ENCODE results near the gene MYO9A.
A peak's percentile ranks its signal among the peaks of the same experiment; 100 is the strongest.

Gene MYO9A

DNA sequence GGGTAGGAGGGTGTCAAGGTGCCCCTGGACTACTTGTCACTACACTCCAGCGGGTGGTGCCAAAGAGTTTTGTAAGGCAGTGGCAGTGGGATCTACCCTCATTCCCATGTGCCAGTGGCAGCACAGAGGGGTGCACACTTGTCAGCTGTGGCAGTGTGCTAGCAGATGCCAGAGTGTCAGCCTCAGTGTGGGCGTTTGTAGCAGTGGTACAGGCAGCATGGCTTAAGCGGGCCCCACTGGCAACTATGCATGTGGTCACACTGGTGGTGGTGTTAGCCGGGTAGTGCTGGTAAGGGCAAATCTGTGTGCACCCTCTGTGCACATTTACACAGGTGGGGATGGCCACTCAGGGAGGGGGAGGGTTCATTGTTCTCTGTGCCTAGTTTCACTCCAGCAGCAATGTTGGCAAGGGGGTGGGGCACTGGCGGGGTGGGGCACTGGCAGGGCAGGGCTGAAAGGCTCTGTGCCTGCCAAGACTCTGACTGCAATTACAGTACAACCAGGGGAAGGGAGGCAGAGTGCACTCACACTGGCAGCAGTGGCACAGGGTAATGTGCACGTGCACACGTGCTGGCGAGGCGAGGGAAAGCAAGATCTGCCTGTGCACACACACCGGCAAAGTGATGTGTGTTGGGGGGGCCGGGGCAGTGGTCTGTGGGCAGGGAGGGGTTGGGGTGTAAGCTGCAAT is 31.8 kb downstream of the MYO9A start:
- H3K36me3 ChIP-seq (ENCODE audit: control insufficient read depth in 2 of 2, insufficient read depth in 1 of 2, low read length in 2 of 2), result peaks cover 0 to 3% of the 10 kb centered on the region in 2 experiments; a peak in 1 of 3 replicates
- TF ChIP-seq ZNF138 (tag by site-specific recombination; IDR thresholded peaks at IDR 0.05; ENCODE audit: borderline replicate concordance) (no peak), ZNF549 (tag by site-specific recombination; IDR thresholded peaks at IDR 0.05) (no peak), REPIN1 (tag by site-specific recombination; IDR thresholded peaks at IDR 0.05; ENCODE audit: low read depth) (no peak), ZNF555 (tag by site-specific recombination; conservative IDR thresholded peaks at IDR 0.05) (no peak), ZNF366 (tag by site-specific recombination; conservative IDR thresholded peaks at IDR 0.05) (no peak), ZFP3 (tag by site-specific recombination; IDR thresholded peaks at IDR 0.05; ENCODE audit: low read depth) (no peak)
- TF ChIP-seq, protein P1, sequence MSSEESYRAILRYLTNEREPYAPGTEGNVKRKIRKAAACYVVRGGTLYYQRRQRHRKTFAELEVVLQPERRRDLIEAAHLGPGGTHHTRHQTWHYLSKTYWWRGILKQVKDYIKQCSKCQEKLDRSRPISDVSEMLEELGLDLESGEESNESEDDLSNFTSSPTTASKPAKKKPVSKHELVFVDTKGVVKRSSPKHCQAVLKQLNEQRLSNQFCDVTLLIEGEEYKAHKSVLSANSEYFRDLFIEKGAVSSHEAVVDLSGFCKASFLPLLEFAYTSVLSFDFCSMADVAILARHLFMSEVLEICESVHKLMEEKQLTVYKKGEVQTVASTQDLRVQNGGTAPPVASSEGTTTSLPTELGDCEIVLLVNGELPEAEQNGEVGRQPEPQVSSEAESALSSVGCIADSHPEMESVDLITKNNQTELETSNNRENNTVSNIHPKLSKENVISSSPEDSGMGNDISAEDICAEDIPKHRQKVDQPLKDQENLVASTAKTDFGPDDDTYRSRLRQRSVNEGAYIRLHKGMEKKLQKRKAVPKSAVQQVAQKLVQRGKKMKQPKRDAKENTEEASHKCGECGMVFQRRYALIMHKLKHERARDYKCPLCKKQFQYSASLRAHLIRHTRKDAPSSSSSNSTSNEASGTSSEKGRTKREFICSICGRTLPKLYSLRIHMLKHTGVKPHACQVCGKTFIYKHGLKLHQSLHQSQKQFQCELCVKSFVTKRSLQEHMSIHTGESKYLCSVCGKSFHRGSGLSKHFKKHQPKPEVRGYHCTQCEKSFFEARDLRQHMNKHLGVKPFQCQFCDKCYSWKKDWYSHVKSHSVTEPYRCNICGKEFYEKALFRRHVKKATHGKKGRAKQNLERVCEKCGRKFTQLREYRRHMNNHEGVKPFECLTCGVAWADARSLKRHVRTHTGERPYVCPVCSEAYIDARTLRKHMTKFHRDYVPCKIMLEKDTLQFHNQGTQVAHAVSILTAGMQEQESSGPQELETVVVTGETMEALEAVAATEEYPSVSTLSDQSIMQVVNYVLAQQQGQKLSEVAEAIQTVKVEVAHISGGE (tag by site-specific recombination; conservative IDR thresholded peaks at IDR 0.05; ENCODE audit: low read depth), result no peak
- TF ChIP-seq, protein P2, sequence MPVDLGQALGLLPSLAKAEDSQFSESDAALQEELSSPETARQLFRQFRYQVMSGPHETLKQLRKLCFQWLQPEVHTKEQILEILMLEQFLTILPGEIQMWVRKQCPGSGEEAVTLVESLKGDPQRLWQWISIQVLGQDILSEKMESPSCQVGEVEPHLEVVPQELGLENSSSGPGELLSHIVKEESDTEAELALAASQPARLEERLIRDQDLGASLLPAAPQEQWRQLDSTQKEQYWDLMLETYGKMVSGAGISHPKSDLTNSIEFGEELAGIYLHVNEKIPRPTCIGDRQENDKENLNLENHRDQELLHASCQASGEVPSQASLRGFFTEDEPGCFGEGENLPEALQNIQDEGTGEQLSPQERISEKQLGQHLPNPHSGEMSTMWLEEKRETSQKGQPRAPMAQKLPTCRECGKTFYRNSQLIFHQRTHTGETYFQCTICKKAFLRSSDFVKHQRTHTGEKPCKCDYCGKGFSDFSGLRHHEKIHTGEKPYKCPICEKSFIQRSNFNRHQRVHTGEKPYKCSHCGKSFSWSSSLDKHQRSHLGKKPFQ (tag by site-specific recombination; IDR thresholded peaks at IDR 0.05), result no peak
- H3K4me3 ChIP-seq (ENCODE audit: low read depth, low read length), result no peak overlapping the region
- CTCF ChIA-PET, result interaction anchor here (1.2 to 1.3 kb wide), 2 partner anchors 27 to 53 kb away, joined by 4 read pairs; no protein-coding TSS in a partner anchor
- H3K9me3 ChIP-seq (ENCODE audit: control insufficient read depth, insufficient read depth, low read depth, low read length), result peaks cover 2% of the 10 kb centered on the region; the same call in 1 of the 2 replicates
- H3K27ac ChIP-seq (ENCODE audit: extremely low read depth, low read depth, low read length), result no peak overlapping the region
- H3K4me1 ChIP-seq (ENCODE audit: control insufficient read depth, insufficient read depth, low read length), result peaks cover 3% of the 10 kb centered on the region; the same call in 1 of the 2 replicates
- POLR2A ChIA-PET, result interaction anchor here (0.7 kb wide), 1 partner anchor 45 kb away, joined by 3 read pairs; no protein-coding TSS in a partner anchor

DNA sequence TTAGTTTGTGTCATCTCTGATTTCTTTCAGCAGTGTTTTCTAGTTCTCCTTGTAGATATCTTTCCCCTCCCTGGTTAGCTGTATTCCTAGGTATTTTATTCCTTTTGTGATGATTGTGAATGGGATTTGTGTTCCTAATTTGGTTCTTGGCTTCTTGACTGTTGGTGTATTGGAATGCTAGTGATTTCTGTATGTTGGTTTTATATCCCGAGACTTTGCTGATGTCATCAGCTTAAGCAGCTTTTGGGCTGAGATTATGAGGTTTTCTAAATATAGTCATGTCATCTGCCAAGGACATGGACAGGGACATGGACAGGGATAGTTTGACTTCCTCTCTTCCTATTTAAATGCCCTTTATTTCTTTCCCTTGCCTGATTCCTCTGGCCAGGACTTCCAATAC is 35.8 kb downstream of the MYO9A start:
- Histone ChIP-seq H3K27ac (ENCODE audit: extremely low read depth, low read depth, low read length) (no peak overlapping the region), H3K36me3 (ENCODE audit: control insufficient read depth in 2 of 2, insufficient read depth in 1 of 2, low read length in 2 of 2) (no peaks in the 10 kb centered on the region), H3K4me3 (ENCODE audit: low read depth, low read length) (no peak overlapping the region), H3K4me1 (ENCODE audit: control insufficient read depth, insufficient read depth, low read length) (no peaks in the 10 kb centered on the region; the same call in 1 of the 2 replicates), H3K9me3 (ENCODE audit: control insufficient read depth, insufficient read depth, low read depth, low read length) (peaks cover 2% of the 10 kb centered on the region; the same call in 1 of the 2 replicates)
- TF ChIP-seq, protein P3, sequence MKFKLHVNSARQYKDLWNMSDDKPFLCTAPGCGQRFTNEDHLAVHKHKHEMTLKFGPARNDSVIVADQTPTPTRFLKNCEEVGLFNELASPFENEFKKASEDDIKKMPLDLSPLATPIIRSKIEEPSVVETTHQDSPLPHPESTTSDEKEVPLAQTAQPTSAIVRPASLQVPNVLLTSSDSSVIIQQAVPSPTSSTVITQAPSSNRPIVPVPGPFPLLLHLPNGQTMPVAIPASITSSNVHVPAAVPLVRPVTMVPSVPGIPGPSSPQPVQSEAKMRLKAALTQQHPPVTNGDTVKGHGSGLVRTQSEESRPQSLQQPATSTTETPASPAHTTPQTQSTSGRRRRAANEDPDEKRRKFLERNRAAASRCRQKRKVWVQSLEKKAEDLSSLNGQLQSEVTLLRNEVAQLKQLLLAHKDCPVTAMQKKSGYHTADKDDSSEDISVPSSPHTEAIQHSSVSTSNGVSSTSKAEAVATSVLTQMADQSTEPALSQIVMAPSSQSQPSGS (tag by site-specific recombination; IDR thresholded peaks at IDR 0.05; ENCODE audit: low read depth), result 0 out of 2 replicates have a peak, but pooled peaks have one; percentile 41
- no peak for TF ChIP-seq ZNF211 (tag by site-specific recombination; IDR thresholded peaks at IDR 0.05; ENCODE audit: low read depth)
- TF ChIP-seq ZNF561 (tag by site-specific recombination; IDR thresholded peaks at IDR 0.05; ENCODE audit: borderline replicate concordance), result no peak
- no peak for TF ChIP-seq GFI1B (tag by site-specific recombination; IDR thresholded peaks at IDR 0.05)
- TF ChIP-seq ZBTB21 (tag by site-specific recombination; IDR thresholded peaks at IDR 0.05), result 0 out of 2 replicates have a peak, but pooled peaks have one; percentile 45
- no peak for TF ChIP-seq ZNF132 (tag by site-specific recombination; IDR thresholded peaks at IDR 0.05; ENCODE audit: borderline replicate concordance)
- TF ChIP-seq, protein P4, sequence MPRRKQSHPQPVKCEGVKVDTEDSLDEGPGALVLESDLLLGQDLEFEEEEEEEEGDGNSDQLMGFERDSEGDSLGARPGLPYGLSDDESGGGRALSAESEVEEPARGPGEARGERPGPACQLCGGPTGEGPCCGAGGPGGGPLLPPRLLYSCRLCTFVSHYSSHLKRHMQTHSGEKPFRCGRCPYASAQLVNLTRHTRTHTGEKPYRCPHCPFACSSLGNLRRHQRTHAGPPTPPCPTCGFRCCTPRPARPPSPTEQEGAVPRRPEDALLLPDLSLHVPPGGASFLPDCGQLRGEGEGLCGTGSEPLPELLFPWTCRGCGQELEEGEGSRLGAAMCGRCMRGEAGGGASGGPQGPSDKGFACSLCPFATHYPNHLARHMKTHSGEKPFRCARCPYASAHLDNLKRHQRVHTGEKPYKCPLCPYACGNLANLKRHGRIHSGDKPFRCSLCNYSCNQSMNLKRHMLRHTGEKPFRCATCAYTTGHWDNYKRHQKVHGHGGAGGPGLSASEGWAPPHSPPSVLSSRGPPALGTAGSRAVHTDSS (tag by site-specific recombination; IDR thresholded peaks at IDR 0.05), result no peak
- ChIA-PET POLR2A (no interaction called here), CTCF (interaction anchor here (0.6 kb wide), 1 partner anchor 81 kb away, joined by 4 read pairs; no protein-coding TSS in a partner anchor)
